Fibroblast of lung (primary cell): Measurements from ENCODE around the gene HOXA11.

Experiments used
- CTCF ChIP-seq, 2 donors: IDR thresholded peaks in 1 of 2; conservative IDR thresholded peaks in 1 of 2; 1 replicate in 1 of 2; 2 replicates in 1 of 2; pipeline ENCODE4 v1.5.1; 2011 to 2012; ENCODE audit warnings: low read length in 2 of 2, control low read depth in 1 of 2, inconsistent platforms in 1 of 2, low read depth in 1 of 2, mild to moderate bottlenecking in 1 of 2
- EZH2 ChIP-seq: IDR thresholded peaks from 2 replicates; pipeline ENCODE4 v1.5.1; 2012; ENCODE audit warnings: low read length, control low read depth, mild to moderate bottlenecking; ENCODE audit errors: missing control alignments

- TF ChIP-seq CTCF (conservative IDR thresholded peaks at IDR 0.05 in 1 of 2, IDR thresholded peaks at IDR 0.05 in 1 of 2; ENCODE audit: low read depth in 1 of 2, low read length in 2 of 2) (no peak), EZH2 (no peak)
Observed at GRCh38 chr7:27139334-27140125, 45.5 kb downstream of the HOXA11 start.
